ENCODE measurements around the gene USP5.

- no peak for TF ChIP-seq CTCF (IDR thresholded peaks at IDR 0.05)
- no peak for TF ChIP-seq POLR2A (IDR thresholded peaks at IDR 0.05)
These were observed 12.3 kb upstream of the USP5 start for GRCh38 chr12:6839482-6840201.

Data from Peyer's patch (tissue), 4 donors.